Fibroblast of lung (primary cell): ENCODE data around the gene PMEPA1. TPM values are rescaled to one million over a fixed set of nuclear protein-coding genes. Genes with fewer than 3 reads are reported as not detected.

Experiments
- DNase-seq, 2 donors: peaks; one replicate each; pipeline versions ENCODE4 v3.0.0 to v3.0.0-alpha.2; 2010; ENCODE audit warnings: low read depth in 2 of 2
- H2AFZ ChIP-seq: 2 replicates; pipeline ENCODE4 v1.5.1; 2012; ENCODE audit warnings: low read length, control low read depth, inconsistent platforms
- H3K27ac ChIP-seq: 2 replicates; pipeline ENCODE4 v1.5.1; 2011; ENCODE audit warnings: low read length, control low read depth; ENCODE audit not compliant: insufficient read depth
- H3K27me3 ChIP-seq: 2 replicates; pipeline ENCODE4 v1.5.1; 2011; ENCODE audit warnings: mild to moderate bottlenecking, low read length; ENCODE audit not compliant: control insufficient read depth, insufficient read depth
- H3K36me3 ChIP-seq: 2 replicates; pipeline ENCODE4 v1.5.1; 2011; ENCODE audit warnings: low read length; ENCODE audit not compliant: control insufficient read depth, insufficient read depth
- H3K4me1 ChIP-seq: 2 replicates; pipeline ENCODE4 v1.5.1; 2011; ENCODE audit warnings: low read length; ENCODE audit not compliant: control insufficient read depth, insufficient read depth; ENCODE audit errors: extremely low read depth
- H3K4me2 ChIP-seq: 2 replicates; pipeline ENCODE4 v1.5.1; 2011; ENCODE audit warnings: low read length, control low read depth; ENCODE audit not compliant: insufficient read depth; ENCODE audit errors: extremely low read depth
- H3K4me3 ChIP-seq, 4 experiments: fragments of 200-600 bp in 1 of 4; sonication (generic) in 1 of 4; replicated peaks in 1 of 4; 2 replicates each; pipeline ENCODE4 v1.5.1; 2011 to 2016; ENCODE audit warnings: low read length in 4 of 4, low read depth in 3 of 4, mild to moderate bottlenecking in 3 of 4, control low read depth in 2 of 4, inconsistent platforms in 1 of 4, mixed read lengths in 1 of 4; ENCODE audit not compliant: insufficient read depth in 1 of 4; ENCODE audit errors: control extremely low read depth in 1 of 4
- H3K79me2 ChIP-seq: 2 replicates; pipeline ENCODE4 v1.5.1; 2012; ENCODE audit warnings: mild to moderate bottlenecking, low read length, inconsistent platforms; ENCODE audit not compliant: control insufficient read depth, insufficient read depth
- H3K9ac ChIP-seq: 2 replicates; pipeline ENCODE4 v1.5.1; 2011; ENCODE audit warnings: mild to moderate bottlenecking, low read length, control low read depth; ENCODE audit not compliant: insufficient read depth
- H3K9me3 ChIP-seq: 2 replicates; pipeline ENCODE4 v1.5.1; 2012; ENCODE audit warnings: low read depth, low read length; ENCODE audit not compliant: control insufficient read depth, insufficient read depth
- H4K20me1 ChIP-seq: 2 replicates; pipeline ENCODE4 v1.5.1; 2011; ENCODE audit warnings: low read length; ENCODE audit not compliant: control insufficient read depth, insufficient read depth; ENCODE audit errors: extremely low read depth
- CTCF ChIP-seq, 2 donors: IDR thresholded peaks in 1 of 2; conservative IDR thresholded peaks in 1 of 2; 1 replicate in 1 of 2; 2 replicates in 1 of 2; pipeline ENCODE4 v1.5.1; 2011 to 2012; ENCODE audit warnings: low read length in 2 of 2, control low read depth in 1 of 2, inconsistent platforms in 1 of 2, low read depth in 1 of 2, mild to moderate bottlenecking in 1 of 2
- EZH2 ChIP-seq: IDR thresholded peaks from 2 replicates; pipeline ENCODE4 v1.5.1; 2012; ENCODE audit warnings: low read length, control low read depth, mild to moderate bottlenecking; ENCODE audit errors: missing control alignments
- polyA plus RNA-seq, 2 donors: library from polyadenylated mRNA; depleted of rRNA in 1 of 2; stranded (reverse) in 1 of 2; unstranded in 1 of 2; fragments of >200 nt; gene quantifications; 2 replicates each; pipeline ENCODE4 v1.2.1, GENCODE V29; 2011 to 2012; ENCODE audit warnings: missing spikeins in 1 of 2
- total RNA-seq: library from RNA; depleted of rRNA; stranded (reverse); fragments of >200 nt; gene quantifications from 2 replicates; pipeline ENCODE4 v1.2.1, GENCODE V29; 2014

PMEPA1 gene
- total and polyA plus RNA-seq, 2 donors (not counting 1 experiment from before 2014, with no cell fraction given), result 0.19 to 0.33 TPM

GRCh38 chr20:57628047-57628961 is 81.5 kb downstream of the PMEPA1 start:
- DNase-seq, result peak; percentile 16 to 74
- Histone ChIP-seq H3K36me3 (no peaks in the 10 kb centered on the region), H3K4me2 (peak overlapping the region; percentile 32), H3K27ac (no peak overlapping the region), H4K20me1 (no peaks in the 10 kb centered on the region), H3K4me1 (no peaks in the 10 kb centered on the region), H3K4me3 (peak overlapping the region in 1 of 4 experiments; percentile 6), H3K9me3 (no peaks in the 10 kb centered on the region), H3K79me2 (no peaks in the 10 kb centered on the region), H2AFZ (peak overlapping the region; percentile 71), H3K9ac (no peak overlapping the region), H3K27me3 (no peaks in the 10 kb centered on the region)
- TF ChIP-seq EZH2 (no peak), CTCF (conservative IDR thresholded peaks at IDR 0.05 in 1 of 2, IDR thresholded peaks at IDR 0.05 in 1 of 2; ENCODE audit: low read depth in 1 of 2, low read length in 2 of 2) (no peak)

GRCh38 chr20:57627339-57627738 is 82.5 kb downstream of the PMEPA1 start:
- H3K27me3 ChIP-seq, result no peaks in the 10 kb centered on the region
- H4K20me1 ChIP-seq, result no peaks in the 10 kb centered on the region
- TF ChIP-seq EZH2, result no peak
- no peak for TF ChIP-seq CTCF (conservative IDR thresholded peaks at IDR 0.05 in 1 of 2, IDR thresholded peaks at IDR 0.05 in 1 of 2; ENCODE audit: low read depth in 1 of 2, low read length in 2 of 2)
- H3K4me2 ChIP-seq, result no peak overlapping the region
- no peaks in the 10 kb centered on the region for H3K36me3 ChIP-seq
- H3K9me3 ChIP-seq, result no peaks in the 10 kb centered on the region
- no peak overlapping the region for H2AFZ ChIP-seq
- H3K9ac ChIP-seq, result no peak overlapping the region
- H3K79me2 ChIP-seq, result no peaks in the 10 kb centered on the region
- H3K27ac ChIP-seq, result no peak overlapping the region
- no peak for DNase-seq
- no peak overlapping the region for H3K4me3 ChIP-seq
- no peaks in the 10 kb centered on the region for H3K4me1 ChIP-seq

- no peak overlapping the region for H3K4me2 ChIP-seq
- no peaks in the 10 kb centered on the region for H3K9me3 ChIP-seq
- H3K4me3 ChIP-seq, result no peak overlapping the region
- H3K4me1 ChIP-seq, result no peaks in the 10 kb centered on the region
- H3K79me2 ChIP-seq, result no peaks in the 10 kb centered on the region
- DNase-seq, result no peak
- no peaks in the 10 kb centered on the region for H4K20me1 ChIP-seq
- TF ChIP-seq CTCF (conservative IDR thresholded peaks at IDR 0.05 in 1 of 2, IDR thresholded peaks at IDR 0.05 in 1 of 2; ENCODE audit: low read depth in 1 of 2, low read length in 2 of 2) (no peak), EZH2 (no peak)
- no peaks in the 10 kb centered on the region for H3K36me3 ChIP-seq
- H3K9ac ChIP-seq, result no peak overlapping the region
- H3K27ac ChIP-seq, result no peak overlapping the region
- no peaks in the 10 kb centered on the region for H3K27me3 ChIP-seq
- H2AFZ ChIP-seq, result no peak overlapping the region
Measured at GRCh38 chr20:57625978-57626377, 83.8 kb downstream of the PMEPA1 start.
